ENCODE measurements around the gene SCIN. TPM values are rescaled to one million over a fixed set of nuclear protein-coding genes. Genes with fewer than 3 reads are reported as not detected.
A peak's percentile ranks its signal among the peaks of the same experiment; 100 is the strongest.

The SCIN gene
- total RNA-seq, 1 experiment from 2014 or later: not detected

DNA sequence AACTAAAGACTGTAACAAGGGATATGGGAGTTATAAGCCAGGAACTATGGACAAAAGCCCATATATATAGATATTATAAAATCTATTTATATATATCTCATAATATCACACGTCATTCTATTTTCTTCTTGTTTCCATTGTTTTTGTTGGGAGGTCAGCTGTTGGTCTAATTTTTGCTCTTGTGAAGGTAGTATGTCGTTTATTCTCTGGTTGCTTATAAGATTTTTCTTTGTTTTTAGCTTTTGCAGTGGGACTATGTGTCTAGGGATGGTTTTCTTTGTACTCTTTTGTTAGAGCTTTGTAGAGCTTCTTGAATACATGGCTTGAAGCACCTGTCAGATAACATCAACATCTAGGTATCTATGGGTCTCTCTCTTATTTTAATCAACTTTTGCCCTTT lies 130.9 kb downstream of the SCIN start:
- no peaks in the 10 kb centered on the region for H3K27me3 Mint-ChIP-seq (ENCODE audit: insufficient read depth, unreplicated experiment)
- DNase-seq (ENCODE audit: unreplicated experiment): no peak
- ChIA-PET CTCF (interaction anchor here (0.6 to 1.9 kb wide), 3 partner anchors 15 to 561 kb away, joined by 3 to 4 read pairs (median 4); no protein-coding TSS in a partner anchor), POLR2A (interaction anchor here (1.1 to 2.5 kb wide), 3 partner anchors 10 to 414 kb away, joined by 5 to 8 read pairs (median 7); no protein-coding TSS in a partner anchor)
- intact Hi-C loops (cut with micrococcal nuclease): no loop called here
- TF ChIP-seq, protein P1, sequence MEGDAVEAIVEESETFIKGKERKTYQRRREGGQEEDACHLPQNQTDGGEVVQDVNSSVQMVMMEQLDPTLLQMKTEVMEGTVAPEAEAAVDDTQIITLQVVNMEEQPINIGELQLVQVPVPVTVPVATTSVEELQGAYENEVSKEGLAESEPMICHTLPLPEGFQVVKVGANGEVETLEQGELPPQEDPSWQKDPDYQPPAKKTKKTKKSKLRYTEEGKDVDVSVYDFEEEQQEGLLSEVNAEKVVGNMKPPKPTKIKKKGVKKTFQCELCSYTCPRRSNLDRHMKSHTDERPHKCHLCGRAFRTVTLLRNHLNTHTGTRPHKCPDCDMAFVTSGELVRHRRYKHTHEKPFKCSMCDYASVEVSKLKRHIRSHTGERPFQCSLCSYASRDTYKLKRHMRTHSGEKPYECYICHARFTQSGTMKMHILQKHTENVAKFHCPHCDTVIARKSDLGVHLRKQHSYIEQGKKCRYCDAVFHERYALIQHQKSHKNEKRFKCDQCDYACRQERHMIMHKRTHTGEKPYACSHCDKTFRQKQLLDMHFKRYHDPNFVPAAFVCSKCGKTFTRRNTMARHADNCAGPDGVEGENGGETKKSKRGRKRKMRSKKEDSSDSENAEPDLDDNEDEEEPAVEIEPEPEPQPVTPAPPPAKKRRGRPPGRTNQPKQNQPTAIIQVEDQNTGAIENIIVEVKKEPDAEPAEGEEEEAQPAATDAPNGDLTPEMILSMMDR (IDR thresholded peaks at IDR 0.05; ENCODE audit: unreplicated experiment): no peak
- peaks cover 12% of the 10 kb centered on the region for H3K36me3 Mint-ChIP-seq (ENCODE audit: insufficient read depth, unreplicated experiment)
- peaks cover 8% of the 10 kb centered on the region for H3K9me3 Mint-ChIP-seq (ENCODE audit: unreplicated experiment)
- H3K4me3 Mint-ChIP-seq (ENCODE audit: unreplicated experiment): no peak overlapping the region
- BruUV-seq (replicated peaks): no TSS peak
- peaks cover 13% of the 10 kb centered on the region for H3K4me1 Mint-ChIP-seq (ENCODE audit: insufficient read depth, unreplicated experiment)
- no peak overlapping the region for H3K27ac Mint-ChIP-seq (ENCODE audit: low read depth, unreplicated experiment)

GRCh38 chr7:12703881-12704280 lies 133.4 kb downstream of the SCIN start:
- BruUV-seq (replicated peaks): no TSS peak
- peaks cover 8% of the 10 kb centered on the region for H3K9me3 Mint-ChIP-seq (ENCODE audit: unreplicated experiment)
- CTCF ChIA-PET: interaction anchor here (0.6 to 1.3 kb wide), 2 partner anchors 15 to 1277 kb away, joined by 4 read pairs; no protein-coding TSS in a partner anchor
- intact Hi-C loops (cut with micrococcal nuclease): no loop called here
- peaks cover 28% of the 10 kb centered on the region for H3K4me1 Mint-ChIP-seq (ENCODE audit: insufficient read depth, unreplicated experiment)
- no peaks in the 10 kb centered on the region for H3K27me3 Mint-ChIP-seq (ENCODE audit: insufficient read depth, unreplicated experiment)
- H3K36me3 Mint-ChIP-seq (ENCODE audit: insufficient read depth, unreplicated experiment): peaks cover 12% of the 10 kb centered on the region
- POLR2A ChIA-PET: interaction anchor here (1.3 to 2.4 kb wide), 5 partner anchors 8 to 313 kb away, joined by 5 to 8 read pairs (median 6); partner anchors contain the start of gene ARL4A
- H3K27ac Mint-ChIP-seq (ENCODE audit: low read depth, unreplicated experiment): no peak overlapping the region
- no peak overlapping the region for H3K4me3 Mint-ChIP-seq (ENCODE audit: unreplicated experiment)
- TF ChIP-seq, protein P1 (IDR thresholded peaks at IDR 0.05; ENCODE audit: unreplicated experiment): no peak
- DNase-seq (ENCODE audit: unreplicated experiment): no peak

- Mint-ChIP-seq H3K9me3 (ENCODE audit: unreplicated experiment) (peaks cover 8% of the 10 kb centered on the region), H3K27ac (ENCODE audit: low read depth, unreplicated experiment) (peak overlapping the region; percentile 82), H3K4me3 (ENCODE audit: unreplicated experiment) (no peak overlapping the region), H3K4me1 (ENCODE audit: insufficient read depth, unreplicated experiment) (peaks cover 30% of the 10 kb centered on the region), H3K27me3 (ENCODE audit: insufficient read depth, unreplicated experiment) (no peaks in the 10 kb centered on the region), H3K36me3 (ENCODE audit: insufficient read depth, unreplicated experiment) (peaks cover 5% of the 10 kb centered on the region)
- BruUV-seq (replicated peaks): no TSS peak
- intact Hi-C loops (cut with micrococcal nuclease): no loop called here
- POLR2A ChIA-PET: interaction anchor here (0.8 to 2.5 kb wide), 10 partner anchors 8 to 311 kb away, joined by 3 to 34 read pairs (median 5); partner anchors contain the start of gene ARL4A
- DNase-seq (ENCODE audit: unreplicated experiment): peak; percentile 79
- CTCF ChIA-PET: interaction anchor here (0.5 to 1.6 kb wide), 5 partner anchors 10 to 557 kb away, joined by 3 to 8 read pairs (median 4); partner anchors contain the start of gene ARL4A
- TF ChIP-seq, protein P1 (IDR thresholded peaks at IDR 0.05; ENCODE audit: unreplicated experiment): no peak
Observed at GRCh38 chr7:12705878-12706277, 135.4 kb downstream of the SCIN start.

GRCh38 chr7:12706900-12707536 lies 136.5 kb downstream of the SCIN start:
- H3K4me1 Mint-ChIP-seq (ENCODE audit: insufficient read depth, unreplicated experiment): peaks cover 30% of the 10 kb centered on the region
- peak overlapping the region; percentile 0 for H3K4me3 Mint-ChIP-seq (ENCODE audit: unreplicated experiment)
- no peaks in the 10 kb centered on the region for H3K27me3 Mint-ChIP-seq (ENCODE audit: insufficient read depth, unreplicated experiment)
- peaks cover 5% of the 10 kb centered on the region for H3K36me3 Mint-ChIP-seq (ENCODE audit: insufficient read depth, unreplicated experiment)
- BruUV-seq (replicated peaks): no TSS peak
- DNase-seq (ENCODE audit: unreplicated experiment): peak; percentile 55
- peak overlapping the region; percentile 82 for H3K27ac Mint-ChIP-seq (ENCODE audit: low read depth, unreplicated experiment)
- H3K9me3 Mint-ChIP-seq (ENCODE audit: unreplicated experiment): no peaks in the 10 kb centered on the region
- TF ChIP-seq, protein P1 (IDR thresholded peaks at IDR 0.05; ENCODE audit: unreplicated experiment): no peak
- ChIA-PET CTCF (interaction anchor here (0.7 to 1.6 kb wide), 4 partner anchors 10 to 118 kb away, joined by 3 to 8 read pairs (median 4); partner anchors contain the start of gene ARL4A), POLR2A (interaction anchor here (0.6 to 2.5 kb wide), 10 partner anchors 9 to 1517 kb away, joined by 3 to 34 read pairs (median 4); partner anchors contain the start of gene ARL4A)
- intact Hi-C loops (cut with micrococcal nuclease): no loop called here

Data from MCF 10A (cell line).